HG03159 (cell line): Measurements from ENCODE around the gene CBX4.
A peak's percentile ranks its signal among the peaks of the same experiment; 100 is the strongest.

ENCODE experiments used
- ATAC-seq: cut with Tn5 transposase; IDR thresholded peaks from one replicate; pipeline ENCODE4 v1.9.1; 2021; ENCODE audit warnings: mild to moderate bottlenecking, moderate library complexity; ENCODE audit not compliant: unreplicated experiment

Gene CBX4

GRCh38 chr17:79814127-79814973 is 24.9 kb downstream of the CBX4 start:
- ATAC-seq = no peak

- ATAC-seq = no peak
These were observed 25.7 kb downstream of the CBX4 start for GRCh38 chr17:79813297-79814126.

GRCh38 chr17:79812353-79813258 is 26.6 kb downstream of the CBX4 start:
- ATAC-seq = no peak

- ATAC-seq = no peak
These were observed 27.3 kb downstream of the CBX4 start for GRCh38 chr17:79811868-79812352.

- ATAC-seq = no peak
These were observed 28.0 kb downstream of the CBX4 start for GRCh38 chr17:79811011-79811867.

GRCh38 chr17:79810130-79811010 is 28.9 kb downstream of the CBX4 start:
- peak; percentile 77 for ATAC-seq

- ATAC-seq = no peak
These were observed 29.6 kb downstream of the CBX4 start for GRCh38 chr17:79809530-79810129.

- no peak for ATAC-seq
These were observed 30.3 kb downstream of the CBX4 start for GRCh38 chr17:79808763-79809529.

- no peak for ATAC-seq
These were observed 32.1 kb downstream of the CBX4 start for GRCh38 chr17:79806863-79807720.

GRCh38 chr17:79806446-79806760 is 32.8 kb downstream of the CBX4 start:
- no peak for ATAC-seq

GRCh38 chr17:79804856-79805696 is 34.2 kb downstream of the CBX4 start:
- no peak for ATAC-seq

GRCh38 chr17:79803997-79804855 is 35.0 kb downstream of the CBX4 start:
- ATAC-seq = peak; percentile 54

GRCh38 chr17:79803421-79803996 is 35.7 kb downstream of the CBX4 start:
- no peak for ATAC-seq

GRCh38 chr17:79802736-79803420 is 36.4 kb downstream of the CBX4 start:
- no peak for ATAC-seq
